GM12872 (cell line): ENCODE results near the gene SAE1.

Experiments used
- TF ChIP-seq, protein P1 (sequence below): IDR thresholded peaks from 3 replicates; pipeline ENCODE4 v1.5.1; 2011; ENCODE audit warnings: low read depth, mild to moderate bottlenecking, low read length, moderate library complexity; ENCODE audit not compliant: insufficient read depth

Gene SAE1

DNA sequence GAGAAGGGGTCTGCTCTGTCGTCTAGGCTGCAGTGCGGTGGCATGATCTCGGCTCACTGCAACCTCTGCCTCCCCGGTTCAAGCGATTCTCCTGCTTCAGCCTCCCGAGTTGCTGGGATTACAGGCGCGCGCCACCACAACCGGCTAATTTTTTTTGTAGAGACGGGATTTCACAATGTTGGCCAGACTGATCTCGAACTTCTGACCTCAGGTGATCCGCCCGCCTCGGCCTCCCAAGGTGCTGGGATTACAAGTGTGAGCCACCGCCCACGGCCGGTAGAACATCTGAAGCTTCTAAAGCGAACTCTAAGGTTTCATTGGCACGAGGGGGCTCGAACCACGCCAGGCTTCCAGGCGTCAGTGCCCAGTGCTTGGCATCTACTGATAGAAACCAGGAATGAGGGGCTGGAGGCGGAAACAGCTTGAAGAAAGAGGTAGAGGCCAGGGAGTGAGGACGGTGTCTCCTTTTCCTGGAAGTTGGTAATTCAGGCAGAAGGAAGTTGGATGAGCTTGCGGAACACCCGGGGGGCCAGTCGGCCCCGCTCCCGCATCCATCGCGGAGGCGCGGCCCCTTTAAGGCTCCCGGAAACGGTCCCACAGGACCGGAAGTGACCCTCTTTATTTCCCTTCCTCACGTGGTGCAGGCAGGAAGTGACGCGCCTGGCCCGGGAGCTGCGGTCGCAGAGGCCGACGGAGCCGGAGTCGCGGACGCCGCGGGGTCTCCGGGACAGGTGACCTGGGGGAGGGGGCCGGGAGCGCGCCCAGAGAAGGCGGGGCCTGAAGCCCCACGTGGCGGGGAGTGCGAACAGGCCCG is 125.5 kb downstream of the SAE1 start, which contains the start of gene CCDC9:
TSS of gene CCDC9 (plus strand) at position 647 of the 814 bp plus-strand sequence. CDS start 1,876 bp downstream, outside the sequence.
- TF ChIP-seq, protein P1, sequence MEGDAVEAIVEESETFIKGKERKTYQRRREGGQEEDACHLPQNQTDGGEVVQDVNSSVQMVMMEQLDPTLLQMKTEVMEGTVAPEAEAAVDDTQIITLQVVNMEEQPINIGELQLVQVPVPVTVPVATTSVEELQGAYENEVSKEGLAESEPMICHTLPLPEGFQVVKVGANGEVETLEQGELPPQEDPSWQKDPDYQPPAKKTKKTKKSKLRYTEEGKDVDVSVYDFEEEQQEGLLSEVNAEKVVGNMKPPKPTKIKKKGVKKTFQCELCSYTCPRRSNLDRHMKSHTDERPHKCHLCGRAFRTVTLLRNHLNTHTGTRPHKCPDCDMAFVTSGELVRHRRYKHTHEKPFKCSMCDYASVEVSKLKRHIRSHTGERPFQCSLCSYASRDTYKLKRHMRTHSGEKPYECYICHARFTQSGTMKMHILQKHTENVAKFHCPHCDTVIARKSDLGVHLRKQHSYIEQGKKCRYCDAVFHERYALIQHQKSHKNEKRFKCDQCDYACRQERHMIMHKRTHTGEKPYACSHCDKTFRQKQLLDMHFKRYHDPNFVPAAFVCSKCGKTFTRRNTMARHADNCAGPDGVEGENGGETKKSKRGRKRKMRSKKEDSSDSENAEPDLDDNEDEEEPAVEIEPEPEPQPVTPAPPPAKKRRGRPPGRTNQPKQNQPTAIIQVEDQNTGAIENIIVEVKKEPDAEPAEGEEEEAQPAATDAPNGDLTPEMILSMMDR, result no peak

DNA sequence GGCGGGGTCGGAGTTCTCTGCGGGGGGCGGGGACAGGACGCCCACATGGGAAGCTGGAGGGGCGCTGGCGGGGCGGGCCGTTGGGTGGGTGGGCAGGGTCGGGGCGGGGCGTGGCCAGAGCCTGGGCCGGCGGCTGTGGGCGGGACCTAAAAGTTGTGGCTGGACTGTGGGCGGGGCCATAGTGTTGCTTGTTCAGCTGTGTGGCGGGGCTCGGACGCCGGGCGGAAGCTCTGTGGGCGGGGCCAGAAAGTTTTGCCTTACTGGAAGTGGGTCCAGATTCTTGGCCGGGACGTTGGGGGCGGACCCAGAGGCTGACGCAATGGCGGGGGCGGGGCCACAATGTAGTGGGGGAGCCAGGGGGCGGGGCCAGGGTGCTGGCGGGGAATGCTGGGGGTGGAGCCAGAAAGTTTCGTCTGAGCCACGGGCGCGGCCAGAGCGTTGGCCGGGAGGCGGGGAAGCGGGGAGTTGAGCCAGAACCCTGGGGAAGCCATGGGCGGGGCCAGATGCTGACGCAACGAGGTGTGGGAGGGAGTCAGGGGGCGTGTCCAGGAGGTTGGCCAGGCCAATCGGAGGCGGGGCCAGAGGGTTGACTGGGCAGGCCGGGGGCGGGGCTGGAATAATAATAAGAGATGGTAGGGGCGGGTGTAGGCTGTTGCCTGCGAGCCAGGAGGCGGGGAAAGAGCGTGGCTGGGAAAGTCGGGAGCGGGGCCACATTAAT is 126.2 kb downstream of the SAE1 start:
- TF ChIP-seq, protein P1, result no peak

DNA sequence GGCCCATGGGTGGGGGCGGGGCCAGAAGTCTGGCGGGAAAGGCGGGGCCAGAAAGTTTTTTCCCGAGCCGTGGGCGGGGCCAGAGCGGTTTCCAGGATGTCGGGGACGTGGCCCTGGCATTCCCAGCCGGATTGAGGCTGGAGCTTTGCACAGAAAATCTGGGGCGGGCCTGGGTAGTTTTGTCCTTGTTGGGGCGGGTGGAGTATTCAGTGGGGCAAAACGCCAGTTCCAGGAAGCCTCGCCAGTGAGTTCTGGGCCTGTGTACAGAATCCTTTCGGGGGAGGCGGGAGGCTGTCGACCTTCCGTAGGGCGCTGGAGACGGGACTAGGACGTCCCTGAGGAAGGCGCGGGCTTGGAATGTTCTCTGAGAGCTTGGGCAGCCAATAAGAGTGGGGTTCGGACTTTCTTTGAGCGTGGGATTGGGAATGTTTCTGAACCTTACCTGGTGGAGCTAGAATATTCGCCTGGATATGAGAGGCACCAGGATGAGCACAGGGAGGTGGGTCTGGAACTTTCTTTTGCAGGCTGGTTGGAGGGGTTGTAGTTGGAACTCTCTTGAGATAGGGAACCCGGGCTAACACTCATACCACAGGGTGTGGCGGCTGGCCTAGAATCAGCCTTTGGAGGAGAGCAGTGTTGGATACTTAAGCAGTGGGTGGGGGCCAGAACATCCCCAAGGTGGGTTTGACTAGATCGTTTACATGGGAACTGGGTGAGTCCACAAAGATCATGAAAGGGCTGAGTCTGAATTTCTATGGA is 127.0 kb downstream of the SAE1 start:
- TF ChIP-seq, protein P1, result no peak

- TF ChIP-seq, protein P1, result no peak
Observed at GRCh38 chr19:47258434-47258833, 127.8 kb downstream of the SAE1 start.

GRCh38 chr19:47258895-47259555 is 128.4 kb downstream of the SAE1 start:
- TF ChIP-seq, protein P1, result no peak
